ENCODE data around the gene PLRG1. TPM values are rescaled to one million over a fixed set of nuclear protein-coding genes. Genes with fewer than 3 reads are reported as not detected.

The PLRG1 gene
- total RNA-seq, 2 donors from 2014 or later: 92.6 to 100.0 TPM

DNA sequence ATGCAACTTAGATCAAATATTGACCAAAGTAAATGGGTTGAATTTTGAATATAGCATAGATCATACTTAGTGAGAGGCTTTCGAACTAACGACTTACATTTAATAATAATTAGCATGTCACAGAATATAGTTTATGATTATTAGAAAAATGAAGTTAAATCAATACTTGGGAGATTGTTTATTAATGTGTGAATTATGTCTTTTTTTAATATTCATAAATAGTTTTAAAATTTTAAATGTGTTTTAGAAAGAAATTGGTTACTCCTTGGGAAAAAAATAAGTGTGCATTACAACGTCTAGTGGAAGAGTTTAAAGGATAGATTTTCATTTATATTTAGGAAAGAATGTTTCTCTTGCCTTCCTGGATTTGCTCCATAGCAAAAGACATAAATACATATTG is 33.0 kb upstream of the PLRG1 start:
- ATAC-seq: no peak
- H3K9me3 Mint-ChIP-seq: no peaks in the 10 kb centered on the region

DNA sequence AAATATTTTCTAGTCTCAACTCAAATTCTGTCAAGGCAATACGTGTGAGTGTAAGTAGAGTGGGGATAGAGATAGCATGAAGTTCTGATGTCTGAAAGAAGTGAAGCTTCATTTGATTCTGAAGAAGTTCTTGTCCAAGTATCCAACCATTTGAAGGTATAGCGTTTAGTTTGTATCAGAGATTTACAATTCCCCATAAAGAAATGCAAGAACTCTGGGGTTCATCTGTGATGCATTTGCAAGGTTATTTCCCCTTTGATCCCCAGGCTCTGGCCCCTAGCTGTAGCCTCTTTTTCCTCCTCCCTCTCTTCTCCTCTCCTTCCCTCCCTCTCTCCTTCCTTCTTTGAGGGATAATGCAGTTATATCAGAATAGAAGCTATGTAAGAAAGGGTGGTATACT is 32.5 kb upstream of the PLRG1 start:
- ATAC-seq: no peak
- Mint-ChIP-seq H3K27ac (no peak overlapping the region), H3K9me3 (no peaks in the 10 kb centered on the region), H3K36me3 (no peaks in the 10 kb centered on the region)
- no peak for DNase-seq (ENCODE audit: low spot score in 2 of 2)

More for the DNA sequence above, 33.0 kb upstream of the PLRG1 start:
- no peaks in the 10 kb centered on the region for H3K36me3 Mint-ChIP-seq
- H3K27ac Mint-ChIP-seq: no peak overlapping the region
- no peak for DNase-seq (ENCODE audit: low spot score in 2 of 2)

DNA sequence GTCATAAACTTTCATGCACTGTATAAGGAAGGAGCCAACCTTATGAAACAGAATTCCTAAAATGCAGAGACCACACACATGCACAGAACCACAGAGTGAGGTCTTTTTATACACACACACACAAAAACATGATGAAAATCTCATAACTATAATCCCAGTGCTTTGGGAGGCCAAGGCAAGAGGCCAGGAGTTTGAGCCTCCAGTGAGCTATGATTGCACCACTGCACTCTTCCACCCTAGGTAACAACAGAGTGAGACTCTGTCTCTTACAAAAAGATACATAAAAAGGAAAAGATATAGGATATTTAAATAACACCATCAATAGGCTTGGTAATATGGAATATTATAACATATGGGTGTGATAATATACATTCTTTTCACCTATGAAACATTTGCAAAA is 29.7 kb upstream of the PLRG1 start:
- DNase-seq (ENCODE audit: low spot score in 2 of 2): no peak
- H3K36me3 Mint-ChIP-seq: no peaks in the 10 kb centered on the region
- H3K27ac Mint-ChIP-seq: no peak overlapping the region
- no peaks in the 10 kb centered on the region for H3K9me3 Mint-ChIP-seq
- ATAC-seq: no peak

DNA sequence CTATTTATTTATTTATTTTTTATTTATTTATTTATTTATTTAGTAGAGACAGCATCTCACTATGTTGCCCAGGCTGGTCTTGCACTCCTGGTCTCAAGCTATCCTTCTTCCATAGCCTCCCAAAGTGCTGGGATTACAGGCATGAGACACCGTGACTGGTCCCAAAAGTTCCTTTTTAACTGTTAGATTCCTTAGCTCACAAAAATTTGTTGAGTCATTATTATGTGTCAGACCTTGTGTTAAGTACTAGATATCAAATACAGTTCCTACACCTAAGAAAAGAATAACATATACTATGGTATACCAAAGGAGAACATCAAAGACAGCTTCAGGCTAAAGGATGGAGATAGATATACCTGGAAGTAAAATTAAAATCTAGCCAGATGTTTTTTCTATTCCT is 28.7 kb upstream of the PLRG1 start:
- no peak overlapping the region for H3K27ac Mint-ChIP-seq
- no peak for ATAC-seq
- DNase-seq (ENCODE audit: low spot score in 2 of 2): no peak
- H3K36me3 Mint-ChIP-seq: no peaks in the 10 kb centered on the region
- H3K9me3 Mint-ChIP-seq: no peaks in the 10 kb centered on the region

DNA sequence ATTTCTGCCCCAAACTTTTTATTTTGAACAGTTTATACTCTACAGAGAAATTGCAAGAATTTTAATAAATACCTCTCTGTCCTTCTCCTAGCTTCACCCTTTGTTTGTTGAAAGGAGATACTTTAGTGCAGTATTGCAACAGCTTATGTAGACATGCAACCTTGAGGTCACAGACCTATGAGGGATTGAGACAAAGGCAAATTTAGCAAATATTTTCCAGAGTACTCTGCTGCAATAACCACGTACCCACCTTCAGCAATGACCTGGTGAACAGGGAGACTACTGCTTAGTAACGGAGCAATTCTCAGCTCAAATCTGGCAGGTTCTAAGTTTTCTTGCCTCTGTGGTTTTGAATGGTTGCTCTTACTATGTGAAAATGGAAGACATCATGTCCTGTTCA is 27.1 kb upstream of the PLRG1 start:
- no peak for ATAC-seq
- H3K9me3 Mint-ChIP-seq: no peaks in the 10 kb centered on the region
- no peak overlapping the region for H3K27ac Mint-ChIP-seq
- H3K36me3 Mint-ChIP-seq: no peaks in the 10 kb centered on the region
- DNase-seq (ENCODE audit: low spot score in 2 of 2): no peak

DNA sequence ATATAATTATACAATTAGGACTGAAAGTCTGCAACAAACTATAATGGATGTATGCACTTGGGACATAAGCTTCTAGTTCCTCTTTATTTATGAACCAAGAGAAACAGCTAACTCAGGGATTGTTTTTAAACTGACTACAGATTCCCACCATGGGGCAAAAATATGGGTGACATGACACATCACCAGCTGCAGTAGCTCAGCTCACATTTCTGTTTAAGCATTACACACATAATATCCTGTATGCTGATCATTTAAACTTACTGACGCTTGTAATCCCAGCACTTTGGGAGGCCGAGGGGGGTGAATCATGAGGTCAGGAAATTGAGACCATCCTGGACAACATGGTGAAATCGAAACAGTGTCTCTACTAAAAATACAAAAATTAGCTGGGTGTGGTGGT is 24.1 kb upstream of the PLRG1 start:
- Mint-ChIP-seq H3K9me3 (no peaks in the 10 kb centered on the region), H3K36me3 (no peaks in the 10 kb centered on the region), H3K27ac (no peak overlapping the region)
- ATAC-seq (no peak), DNase-seq (ENCODE audit: low spot score in 2 of 2) (no peak)

DNA sequence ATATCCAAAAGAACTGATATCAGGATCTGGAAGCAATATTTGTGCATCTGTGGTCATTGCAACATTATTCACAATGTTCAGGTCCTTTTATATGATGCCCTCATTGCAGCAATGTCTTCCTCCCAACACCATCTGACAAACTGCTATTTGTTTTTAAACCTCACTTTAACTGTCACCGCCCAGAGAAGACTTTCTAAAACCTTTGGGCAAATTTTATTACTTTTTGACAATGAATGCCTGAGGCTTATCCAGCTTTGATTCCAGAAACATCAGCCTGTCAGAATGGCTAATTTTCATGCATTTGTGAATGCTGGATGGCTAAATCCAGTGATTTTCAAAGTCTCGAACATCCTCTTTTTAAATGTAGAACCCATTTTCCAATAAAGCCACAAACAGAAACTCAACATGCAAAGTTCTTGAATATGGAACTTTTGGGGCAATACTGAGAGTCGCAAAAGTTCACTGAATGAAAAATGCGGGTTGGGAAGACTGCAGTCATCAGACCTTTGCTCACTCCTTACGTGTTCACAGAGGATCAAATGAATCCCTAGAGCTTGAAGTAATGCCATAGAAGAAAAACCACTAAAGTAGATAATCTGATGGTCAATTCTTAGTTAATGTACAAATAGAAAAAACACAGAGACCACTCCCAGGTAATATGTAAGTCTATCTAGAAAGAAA is 23.1 kb upstream of the PLRG1 start:
- Mint-ChIP-seq H3K36me3 (no peaks in the 10 kb centered on the region), H3K9me3 (no peaks in the 10 kb centered on the region), H3K27ac (no peak overlapping the region)
- DNase-seq (ENCODE audit: low spot score in 2 of 2) (no peak), ATAC-seq (no peak)

DNA sequence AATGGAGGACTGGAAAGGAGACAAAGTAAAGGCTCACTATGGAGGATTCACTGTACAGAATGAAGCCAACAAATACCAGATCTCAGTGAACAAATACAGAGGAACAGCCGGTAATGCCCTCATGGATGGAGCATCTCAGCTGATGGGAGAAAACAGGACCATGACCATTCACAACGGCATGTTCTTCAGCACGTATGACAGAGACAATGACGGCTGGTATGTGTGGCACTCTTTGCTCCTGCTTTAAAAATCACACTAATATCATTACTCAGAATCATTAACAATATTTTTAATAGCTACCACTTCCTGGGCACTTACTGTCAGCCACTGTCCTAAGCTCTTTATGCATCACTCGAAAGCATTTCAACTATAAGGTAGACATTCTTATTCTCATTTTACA is 19.4 kb upstream of the PLRG1 start:
- H3K9me3 Mint-ChIP-seq: no peaks in the 10 kb centered on the region
- H3K36me3 Mint-ChIP-seq: no peaks in the 10 kb centered on the region
- DNase-seq (ENCODE audit: low spot score in 2 of 2): no peak
- H3K27ac Mint-ChIP-seq: no peak overlapping the region
- no peak for ATAC-seq

DNA sequence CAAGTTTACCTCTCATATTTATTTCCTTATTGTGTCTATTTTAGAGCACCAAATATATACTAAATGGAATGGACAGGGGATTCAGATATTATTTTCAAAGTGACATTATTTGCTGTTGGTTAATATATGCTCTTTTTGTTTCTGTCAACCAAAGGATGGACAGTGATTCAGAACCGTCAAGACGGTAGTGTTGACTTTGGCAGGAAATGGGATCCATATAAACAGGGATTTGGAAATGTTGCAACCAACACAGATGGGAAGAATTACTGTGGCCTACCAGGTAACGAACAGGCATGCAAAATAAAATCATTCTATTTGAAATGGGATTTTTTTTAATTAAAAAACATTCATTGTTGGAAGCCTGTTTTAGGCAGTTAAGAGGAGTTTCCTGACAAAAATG is 18.8 kb upstream of the PLRG1 start:
- Mint-ChIP-seq H3K36me3 (no peaks in the 10 kb centered on the region), H3K27ac (no peak overlapping the region), H3K9me3 (no peaks in the 10 kb centered on the region)
- DNase-seq (ENCODE audit: low spot score in 2 of 2) (no peak), ATAC-seq (no peak)

DNA sequence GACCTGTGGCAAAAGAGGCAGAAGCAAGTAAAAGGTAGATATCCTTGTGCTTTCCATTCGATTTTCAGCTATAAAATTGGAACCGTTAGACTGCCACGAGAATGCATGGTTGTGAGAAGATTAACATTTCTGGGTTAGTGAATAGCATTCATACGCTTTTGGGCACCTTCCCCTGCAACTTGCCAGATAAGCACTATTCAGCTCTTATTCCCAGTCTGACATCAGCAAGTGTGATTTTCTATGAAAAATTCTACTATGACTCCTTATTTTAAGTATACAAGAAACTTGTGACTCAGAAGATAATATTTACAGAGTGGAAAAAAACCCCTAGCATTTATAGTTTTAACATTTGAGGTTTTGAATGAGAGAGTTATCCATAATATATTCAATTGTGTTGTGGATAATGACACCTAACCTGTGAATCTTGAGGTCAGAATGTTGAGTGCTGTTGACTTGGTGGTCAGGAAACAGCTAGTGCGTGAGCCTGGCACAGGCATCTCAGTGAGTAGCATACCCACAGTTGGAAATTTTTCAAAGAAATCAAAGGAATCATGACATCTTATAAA is 16.5 kb upstream of the PLRG1 start:
- Mint-ChIP-seq H3K36me3 (no peaks in the 10 kb centered on the region), H3K9me3 (no peaks in the 10 kb centered on the region), H3K27ac (no peak overlapping the region)
- DNase-seq (ENCODE audit: low spot score in 2 of 2) (no peak), ATAC-seq (no peak)

DNA sequence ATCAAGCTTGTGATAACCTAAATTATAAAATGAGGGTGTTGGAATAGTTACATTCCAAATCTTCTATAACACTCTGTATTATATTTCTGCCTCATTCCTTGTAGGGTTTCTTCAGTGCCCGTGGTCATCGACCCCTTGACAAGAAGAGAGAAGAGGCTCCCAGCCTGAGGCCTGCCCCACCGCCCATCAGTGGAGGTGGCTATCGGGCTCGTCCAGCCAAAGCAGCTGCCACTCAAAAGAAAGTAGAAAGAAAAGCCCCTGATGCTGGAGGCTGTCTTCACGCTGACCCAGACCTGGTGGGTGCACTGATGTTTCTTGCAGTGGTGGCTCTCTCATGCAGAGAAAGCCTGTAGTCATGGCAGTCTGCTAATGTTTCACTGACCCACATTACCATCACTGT is 15.5 kb upstream of the PLRG1 start:
- Mint-ChIP-seq H3K36me3 (no peaks in the 10 kb centered on the region), H3K27ac (no peak overlapping the region), H3K9me3 (no peaks in the 10 kb centered on the region)
- DNase-seq (ENCODE audit: low spot score in 2 of 2): no peak
- no peak for ATAC-seq

DNA sequence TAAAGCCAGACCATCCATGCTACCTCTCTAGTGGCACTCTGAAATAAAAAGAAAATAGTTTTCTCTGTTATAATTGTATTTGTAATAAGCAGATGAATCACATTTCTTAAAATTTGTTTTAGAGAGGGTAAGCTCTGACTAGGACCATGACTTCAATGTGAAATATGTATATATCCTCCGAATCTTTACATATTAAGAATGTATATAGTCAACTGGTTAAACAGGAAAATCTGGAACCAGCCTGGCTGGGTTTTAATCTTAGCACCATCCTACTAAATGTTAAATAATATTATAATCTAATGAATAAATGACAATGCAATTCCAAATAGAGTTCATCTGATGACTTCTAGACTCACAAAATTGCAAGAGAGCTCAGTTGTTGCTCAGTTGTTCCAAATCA is 14.1 kb upstream of the PLRG1 start:
- no peaks in the 10 kb centered on the region for H3K36me3 Mint-ChIP-seq
- H3K9me3 Mint-ChIP-seq: no peaks in the 10 kb centered on the region

DNA sequence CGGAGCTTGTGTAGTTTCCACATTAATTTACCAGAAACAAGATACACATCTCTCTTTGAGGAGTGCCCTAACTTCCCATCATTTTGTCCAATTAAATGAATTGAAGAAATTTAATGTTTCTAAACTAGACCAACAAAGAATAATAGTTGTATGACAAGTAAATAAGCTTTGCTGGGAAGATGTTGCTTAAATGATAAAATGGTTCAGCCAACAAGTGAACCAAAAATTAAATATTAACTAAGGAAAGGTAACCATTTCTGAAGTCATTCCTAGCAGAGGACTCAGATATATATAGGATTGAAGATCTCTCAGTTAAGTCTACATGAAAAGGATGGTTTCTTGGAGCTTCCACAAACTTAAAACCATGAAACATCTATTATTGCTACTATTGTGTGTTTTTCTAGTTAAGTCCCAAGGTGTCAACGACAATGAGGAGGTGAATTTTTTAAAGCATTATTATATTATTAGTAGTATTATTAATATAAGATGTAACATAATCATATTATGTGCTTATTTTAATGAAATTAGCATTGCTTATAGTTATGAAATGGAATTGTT is 12.6 kb upstream of the PLRG1 start, which contains the start of gene FGB:
FGB (plus strand) TSS at position 315 of the 558 bp plus-strand sequence; CDS start at position 323, 8 bp downstream.
- no peaks in the 10 kb centered on the region for H3K36me3 Mint-ChIP-seq
- DNase-seq (ENCODE audit: low spot score in 2 of 2): no peak
- no peak for ATAC-seq
- no peaks in the 10 kb centered on the region for H3K9me3 Mint-ChIP-seq
- no peak within 1 kb of the TSS for H3K27ac Mint-ChIP-seq

More for the DNA sequence above, 14.1 kb upstream of the PLRG1 start:
- ATAC-seq (no peak), DNase-seq (ENCODE audit: low spot score in 2 of 2) (no peak)
- H3K27ac Mint-ChIP-seq: no peak overlapping the region

DNA sequence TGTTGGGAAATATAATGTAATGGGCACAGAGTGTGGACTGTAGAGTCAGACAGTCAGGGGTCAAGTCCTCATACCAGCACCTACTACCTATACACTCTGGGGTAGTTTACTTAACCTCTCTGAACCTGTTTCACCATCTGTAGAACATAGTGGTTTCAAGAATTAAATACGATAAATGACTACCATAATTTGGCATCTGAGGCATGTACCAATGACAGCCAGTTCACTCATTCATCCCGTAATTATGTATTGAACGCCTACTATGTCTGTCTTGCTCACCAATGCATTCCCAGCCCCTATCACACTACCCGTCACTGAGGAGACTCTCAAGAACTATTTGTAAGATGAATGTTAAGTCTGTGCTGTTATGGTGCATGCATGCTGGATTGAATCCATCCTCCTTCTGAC is 10.6 kb upstream of the PLRG1 start:
- no peak overlapping the region for H3K27ac Mint-ChIP-seq
- H3K36me3 Mint-ChIP-seq: no peaks in the 10 kb centered on the region
- DNase-seq (ENCODE audit: low spot score in 2 of 2): no peak
- no peaks in the 10 kb centered on the region for H3K9me3 Mint-ChIP-seq
- no peak for ATAC-seq

DNA sequence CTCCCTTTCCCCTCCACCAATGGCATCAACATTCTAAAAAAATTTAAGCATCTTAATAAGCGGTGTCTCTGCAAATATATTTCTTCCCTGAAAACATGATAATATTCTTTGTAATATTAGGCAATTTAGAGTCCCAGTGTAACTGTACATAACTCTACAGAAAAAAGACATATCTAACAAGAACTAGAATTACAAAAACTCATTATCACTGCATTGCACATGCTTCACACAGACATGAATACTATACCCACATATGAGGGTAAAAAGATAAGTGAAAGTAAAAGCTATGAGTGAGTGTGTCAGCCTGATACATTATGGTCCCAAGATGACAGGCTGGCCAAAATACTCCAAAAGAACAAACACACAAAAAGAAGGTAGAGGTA is 10.2 kb upstream of the PLRG1 start:
- no peaks in the 10 kb centered on the region for H3K9me3 Mint-ChIP-seq
- DNase-seq (ENCODE audit: low spot score in 2 of 2) (no peak), ATAC-seq (peak in 1 of 2 donors; percentile 35)
- no peaks in the 10 kb centered on the region for H3K36me3 Mint-ChIP-seq
- H3K27ac Mint-ChIP-seq: no peak overlapping the region

DNA sequence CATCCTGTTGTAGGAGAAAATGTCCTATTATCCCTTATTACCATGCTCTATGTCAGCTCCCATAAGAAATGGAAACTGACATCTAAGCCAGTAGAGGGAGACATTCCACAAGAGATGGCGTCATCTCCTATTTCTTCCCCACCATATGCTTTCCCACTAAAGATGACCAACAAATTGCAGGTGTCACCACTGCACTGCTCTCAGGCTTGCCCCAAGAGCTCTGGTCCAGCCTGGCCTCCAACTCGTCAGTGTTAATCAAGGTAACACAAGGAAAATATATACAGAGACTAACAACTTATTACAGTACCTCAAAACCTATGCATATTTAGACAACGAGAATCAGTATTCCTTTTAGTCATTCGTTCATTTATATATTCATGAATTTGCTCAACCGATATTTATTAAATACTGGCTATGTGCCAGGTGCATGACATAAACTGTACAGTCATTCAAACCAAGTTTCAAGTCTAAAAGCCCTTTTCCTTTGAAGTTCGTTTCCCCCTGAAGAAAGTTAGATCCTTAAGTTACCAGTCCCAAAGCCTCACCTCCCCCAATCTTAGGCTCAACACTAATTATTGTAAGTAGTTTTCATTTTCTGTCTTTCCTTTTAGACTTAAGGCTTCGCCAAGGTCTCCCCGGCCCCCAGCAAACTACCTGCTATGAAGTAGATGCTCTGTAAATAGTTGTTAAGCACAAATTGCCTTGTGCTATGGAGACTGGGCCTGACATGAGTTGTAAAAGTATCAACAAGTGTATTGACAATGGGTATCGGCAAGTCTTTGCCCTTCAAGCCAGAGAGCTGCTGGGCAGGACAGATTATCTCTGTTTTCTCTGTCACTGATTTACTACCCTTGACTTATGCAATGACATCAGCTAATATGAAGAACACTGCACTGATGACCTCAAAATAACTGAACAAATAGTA is 9.6 kb upstream of the PLRG1 start:
- Mint-ChIP-seq H3K27ac (no peak overlapping the region), H3K36me3 (no peaks in the 10 kb centered on the region), H3K9me3 (no peaks in the 10 kb centered on the region)
- DNase-seq (ENCODE audit: low spot score in 2 of 2) (no peak), ATAC-seq (peak in 1 of 2 donors; percentile 72)

DNA sequence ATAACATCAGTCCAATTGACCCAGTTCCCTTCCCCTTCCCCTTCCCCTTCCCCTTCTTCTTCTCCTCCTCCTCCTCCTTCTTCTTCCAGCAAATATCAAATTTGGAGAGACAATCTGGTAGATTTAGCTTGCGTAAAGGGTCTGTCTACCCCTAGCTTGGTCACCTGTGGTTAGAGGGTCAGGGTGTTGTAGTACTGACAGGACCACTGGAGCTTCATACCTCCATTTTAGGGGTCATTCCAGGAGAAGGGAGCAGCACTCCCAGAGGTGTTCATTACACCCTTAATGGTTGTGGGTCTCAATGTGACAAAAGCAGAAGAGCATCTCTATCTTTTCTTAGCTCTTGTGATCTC is 8.9 kb upstream of the PLRG1 start:
- Mint-ChIP-seq H3K36me3 (no peaks in the 10 kb centered on the region), H3K9me3 (no peaks in the 10 kb centered on the region), H3K27ac (no peak overlapping the region)
- ATAC-seq (no peak), DNase-seq (ENCODE audit: low spot score in 2 of 2) (no peak)

Measured in activated naive CD4-positive, alpha-beta T cell treated with anti-CD3 and anti-CD28 coated beads, Interleukin-2, amount 50 U/mL, for 72 hours (primary cell).